Stimulated activated naive CD8-positive, alpha-beta T cell treated with anti-CD3 and anti-CD28 coated beads, Interleukin-15, Interleukin-2, amounts not matched to agents 100 ng/mL and 50 ng/mL, for 24 hours (primary cell): ENCODE measurements around the gene VPS37B.
A peak's percentile ranks its signal among the peaks of the same experiment; 100 is the strongest.
"Not testable (repeated sequence)": the region's sequence is repeated elsewhere in the genome, so short reads cannot be mapped to it uniquely, and the experiment has no call there.

ENCODE experiments used
- H3K27ac Mint-ChIP-seq: one replicate; pipeline ENCODE4 v1.8.0; 2021; ENCODE audit warnings: mild to moderate bottlenecking, mixed read lengths
- H3K27me3 Mint-ChIP-seq: one replicate; pipeline ENCODE4 v1.8.0; 2021; ENCODE audit warnings: mixed read lengths
- H3K36me3 Mint-ChIP-seq: one replicate; pipeline ENCODE4 v1.8.0; 2021; ENCODE audit warnings: low read depth, mixed read lengths
- H3K4me1 Mint-ChIP-seq: one replicate; pipeline ENCODE4 v1.8.0; 2021; ENCODE audit warnings: low read depth, mixed read lengths
- H3K4me3 Mint-ChIP-seq: one replicate; pipeline ENCODE4 v1.8.0; 2021; ENCODE audit warnings: mild to moderate bottlenecking, mixed read lengths
- H3K9me3 Mint-ChIP-seq: one replicate; pipeline ENCODE4 v1.8.0; 2021; ENCODE audit warnings: mixed read lengths

The VPS37B gene

DNA sequence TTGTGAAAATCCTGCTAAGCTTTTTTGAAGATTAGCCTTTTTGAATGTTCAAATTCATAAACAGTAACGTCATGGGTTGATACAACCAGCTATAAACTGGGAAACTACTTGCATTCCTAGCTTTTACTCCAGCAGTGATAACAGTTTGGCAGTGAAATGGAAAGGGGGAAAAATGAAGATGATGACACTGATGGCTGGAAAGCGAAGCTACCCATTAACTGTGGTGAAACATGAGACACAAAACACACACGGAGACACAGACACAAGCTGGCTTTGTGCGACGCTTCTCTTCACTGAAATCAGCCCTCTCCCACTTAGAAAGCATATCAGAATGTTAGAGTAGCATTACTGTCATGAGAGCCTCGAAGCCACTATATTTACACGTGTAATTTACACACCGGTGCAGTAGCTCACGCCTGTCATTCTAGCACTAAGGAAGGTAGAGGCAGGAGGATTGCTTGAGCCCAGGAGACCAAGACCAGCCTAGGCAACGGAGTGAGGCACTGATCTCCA lies 15.7 kb downstream of the VPS37B start:
- peaks cover 20% of the 10 kb centered on the region for H3K36me3 Mint-ChIP-seq
- H3K4me3 Mint-ChIP-seq, result no peak overlapping the region
- peaks cover 99% of the 10 kb centered on the region for H3K4me1 Mint-ChIP-seq
- peaks cover 4% of the 10 kb centered on the region for H3K27me3 Mint-ChIP-seq
- H3K27ac Mint-ChIP-seq, result no peak overlapping the region
- no peaks in the 10 kb centered on the region for H3K9me3 Mint-ChIP-seq

- Mint-ChIP-seq H3K36me3 (peaks cover 20% of the 10 kb centered on the region), H3K27me3 (peaks cover 4% of the 10 kb centered on the region), H3K4me3 (no peak overlapping the region), H3K4me1 (peaks cover 98% of the 10 kb centered on the region), H3K9me3 (no peaks in the 10 kb centered on the region), H3K27ac (no peak overlapping the region)
Measured at GRCh38 chr12:122878780-122879612, 16.9 kb downstream of the VPS37B start.

GRCh38 chr12:122876731-122877130 lies 19.2 kb downstream of the VPS37B start:
- Mint-ChIP-seq H3K4me1 (peaks cover 99% of the 10 kb centered on the region), H3K9me3 (no peaks in the 10 kb centered on the region), H3K4me3 (no peak overlapping the region), H3K27ac (peak overlapping the region; percentile 36), H3K36me3 (peaks cover 11% of the 10 kb centered on the region), H3K27me3 (peaks cover 16% of the 10 kb centered on the region)

DNA sequence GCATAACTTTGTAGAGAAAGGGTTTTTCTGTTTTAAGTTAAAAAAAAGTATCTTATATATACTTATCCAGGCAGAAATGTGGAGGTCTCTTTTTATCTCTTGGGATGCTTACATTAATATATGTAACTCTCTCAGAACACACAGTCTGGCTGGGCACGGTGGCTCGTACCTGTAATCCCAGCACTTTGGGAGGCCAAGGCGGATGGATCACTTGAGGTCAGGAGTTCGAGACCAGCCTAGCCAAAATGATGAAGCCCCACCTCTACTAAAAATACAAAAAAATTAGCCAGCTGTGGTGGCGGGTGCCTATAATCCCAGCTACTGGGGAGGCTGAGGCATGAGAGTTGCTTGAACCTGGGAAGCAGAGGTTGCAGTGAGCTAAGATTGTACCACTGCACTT lies 19.6 kb downstream of the VPS37B start:
- H3K27me3 Mint-ChIP-seq, result peaks cover 16% of the 10 kb centered on the region
- not testable (repeated sequence) for H3K9me3 Mint-ChIP-seq
- peak overlapping the region; percentile 55 for H3K4me3 Mint-ChIP-seq
- H3K27ac Mint-ChIP-seq, result peak overlapping the region; percentile 36
- peaks cover 99% of the 10 kb centered on the region for H3K4me1 Mint-ChIP-seq
- peaks cover 11% of the 10 kb centered on the region for H3K36me3 Mint-ChIP-seq

GRCh38 chr12:122875590-122876220 lies 20.2 kb downstream of the VPS37B start:
- no peaks in the 10 kb centered on the region for H3K9me3 Mint-ChIP-seq

GRCh38 chr12:122874081-122874480 lies 21.8 kb downstream of the VPS37B start:
- H3K27ac Mint-ChIP-seq, result peak overlapping the region; percentile 46
- H3K4me3 Mint-ChIP-seq, result peak overlapping the region; percentile 37
- H3K4me1 Mint-ChIP-seq, result peaks cover 99% of the 10 kb centered on the region
- H3K36me3 Mint-ChIP-seq, result peaks cover 22% of the 10 kb centered on the region
- peaks cover 16% of the 10 kb centered on the region for H3K27me3 Mint-ChIP-seq
- no peaks in the 10 kb centered on the region for H3K9me3 Mint-ChIP-seq

More at GRCh38 chr12:122875590-122876220, 20.2 kb downstream of the VPS37B start:
- Mint-ChIP-seq H3K4me1 (peaks cover 99% of the 10 kb centered on the region), H3K27ac (peak overlapping the region; percentile 36), H3K4me3 (peak overlapping the region; percentile 55), H3K36me3 (peaks cover 10% of the 10 kb centered on the region), H3K27me3 (peaks cover 16% of the 10 kb centered on the region)

DNA sequence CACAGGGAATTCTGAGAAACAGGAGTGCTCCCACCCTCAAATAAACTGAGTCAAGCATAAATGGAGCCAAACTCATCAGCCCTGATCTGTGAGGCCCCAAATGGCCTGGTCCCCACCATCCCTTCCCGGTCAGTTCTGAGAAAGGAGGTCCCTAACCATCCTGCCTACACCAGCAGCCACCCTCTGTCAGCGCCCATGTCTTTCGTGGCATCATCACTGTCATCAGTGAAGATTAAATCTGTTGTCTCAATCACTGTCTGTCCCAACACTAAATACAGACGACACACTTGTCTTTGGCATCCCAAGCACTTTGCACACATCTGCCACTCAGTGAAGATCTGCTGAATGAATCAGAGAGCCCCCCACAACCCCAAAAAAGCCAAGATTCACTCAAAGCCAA lies 22.4 kb downstream of the VPS37B start:
- peaks cover 98% of the 10 kb centered on the region for H3K4me1 Mint-ChIP-seq
- peaks cover 27% of the 10 kb centered on the region for H3K36me3 Mint-ChIP-seq
- peak overlapping the region; percentile 1 for H3K4me3 Mint-ChIP-seq
- peak overlapping the region; percentile 46 for H3K27ac Mint-ChIP-seq
- H3K27me3 Mint-ChIP-seq, result peaks cover 16% of the 10 kb centered on the region
- no peaks in the 10 kb centered on the region for H3K9me3 Mint-ChIP-seq

DNA sequence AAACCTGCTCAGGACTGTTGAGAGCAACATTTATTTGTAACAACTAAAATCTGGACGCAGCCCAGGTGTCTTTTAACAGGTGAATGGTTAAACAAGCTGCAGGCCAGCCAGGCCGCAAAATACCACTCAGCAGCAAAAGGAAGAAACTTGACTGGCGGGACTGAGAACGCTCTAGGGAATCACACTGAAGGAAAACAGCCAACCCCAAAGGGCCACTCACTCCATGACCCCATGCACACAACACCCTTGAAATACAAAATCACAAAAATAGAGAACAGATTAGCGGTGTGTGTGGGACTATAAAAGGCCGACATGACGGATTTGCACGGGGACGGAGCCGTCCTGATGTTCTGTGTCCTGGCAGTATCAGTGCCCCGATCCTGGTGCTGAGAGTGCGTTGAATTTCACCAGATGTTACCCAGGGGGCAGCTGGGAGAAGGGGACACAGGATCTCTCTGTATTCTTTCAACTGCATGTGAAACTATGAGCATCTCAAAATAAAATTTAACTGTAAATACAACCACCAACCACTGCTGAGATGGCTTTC lies 23.0 kb downstream of the VPS37B start:
- Mint-ChIP-seq H3K4me3 (no peak overlapping the region), H3K36me3 (peaks cover 28% of the 10 kb centered on the region), H3K27me3 (peaks cover 16% of the 10 kb centered on the region), H3K4me1 (peaks cover 92% of the 10 kb centered on the region), H3K27ac (peak overlapping the region; percentile 36), H3K9me3 (no peaks in the 10 kb centered on the region)

- Mint-ChIP-seq H3K4me1 (peaks cover 84% of the 10 kb centered on the region), H3K27ac (peak overlapping the region; percentile 86), H3K4me3 (peak overlapping the region; percentile 71)
Measured at GRCh38 chr12:122871851-122872780, 23.8 kb downstream of the VPS37B start.

GRCh38 chr12:122870867-122871664 lies 24.9 kb downstream of the VPS37B start:
- peaks cover 31% of the 10 kb centered on the region for H3K36me3 Mint-ChIP-seq

More at GRCh38 chr12:122871851-122872780, 23.8 kb downstream of the VPS37B start:
- no peaks in the 10 kb centered on the region for H3K9me3 Mint-ChIP-seq
- peaks cover 12% of the 10 kb centered on the region for H3K27me3 Mint-ChIP-seq
- peaks cover 27% of the 10 kb centered on the region for H3K36me3 Mint-ChIP-seq

GRCh38 chr12:122870163-122870842 lies 25.6 kb downstream of the VPS37B start:
- peaks cover 66% of the 10 kb centered on the region for H3K4me1 Mint-ChIP-seq
- H3K36me3 Mint-ChIP-seq, result peaks cover 31% of the 10 kb centered on the region
- H3K9me3 Mint-ChIP-seq, result no peaks in the 10 kb centered on the region
- H3K27ac Mint-ChIP-seq, result no peak overlapping the region
- peaks cover 12% of the 10 kb centered on the region for H3K27me3 Mint-ChIP-seq
- H3K4me3 Mint-ChIP-seq, result no peak overlapping the region

More at GRCh38 chr12:122870867-122871664, 24.9 kb downstream of the VPS37B start:
- H3K4me1 Mint-ChIP-seq, result peaks cover 73% of the 10 kb centered on the region
- peak overlapping the region; percentile 71 for H3K4me3 Mint-ChIP-seq
- no peaks in the 10 kb centered on the region for H3K9me3 Mint-ChIP-seq
- H3K27ac Mint-ChIP-seq, result peak overlapping the region; percentile 86
- peaks cover 12% of the 10 kb centered on the region for H3K27me3 Mint-ChIP-seq

DNA sequence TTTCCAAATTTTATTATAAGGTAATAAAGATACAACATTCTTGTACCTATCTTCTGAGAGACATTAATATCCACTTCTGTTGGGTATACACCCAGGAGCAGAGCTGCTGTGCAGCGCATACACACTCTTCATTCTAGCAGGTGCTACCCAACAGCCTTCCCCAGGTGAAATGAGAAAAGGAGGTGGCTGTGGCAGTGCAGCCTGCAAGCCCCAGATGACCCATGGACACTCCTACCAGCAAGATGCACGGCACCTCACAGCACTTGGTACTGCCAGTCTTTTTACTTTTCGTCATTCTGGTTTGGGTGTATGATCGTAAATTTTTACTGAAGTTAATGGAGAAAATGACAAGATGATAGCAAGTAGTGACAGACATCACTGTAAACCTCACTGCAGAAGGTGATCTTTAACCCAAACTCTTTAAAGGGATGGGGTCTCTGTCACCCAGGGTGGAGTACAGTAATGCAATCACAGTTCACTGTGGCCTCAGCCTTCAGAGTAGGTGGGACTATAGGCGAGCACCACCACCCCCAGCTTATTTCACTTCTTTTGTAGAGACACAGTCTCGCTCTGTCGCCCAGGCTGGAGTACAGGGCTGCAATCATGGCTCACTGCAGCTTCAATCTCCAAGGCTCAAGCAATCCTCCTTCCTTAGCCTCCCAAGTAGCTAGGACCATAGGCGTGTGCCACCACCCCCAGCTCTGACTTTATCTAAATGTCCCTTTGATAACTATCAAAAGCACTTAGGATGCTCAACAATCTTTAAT lies 26.5 kb downstream of the VPS37B start:
- Mint-ChIP-seq H3K36me3 (peaks cover 37% of the 10 kb centered on the region), H3K27ac (no peak overlapping the region), H3K9me3 (no peaks in the 10 kb centered on the region), H3K4me3 (no peak overlapping the region), H3K27me3 (peaks cover 12% of the 10 kb centered on the region), H3K4me1 (peaks cover 58% of the 10 kb centered on the region)
